Activated T-cell treated with anti-CD3 and anti-CD28 coated beads, Interleukin-2, amount 50 U/mL, for 1 hour (primary cell): ENCODE results near the gene SYNM.

ENCODE experiments used
- DNase-seq: peaks from one replicate; pipeline ENCODE4 v3.0.0-alpha.2; 2020

The SYNM gene

GRCh38 chr15:99143655-99144610 is 39.1 kb downstream of the SYNM start:
- no peak for DNase-seq

GRCh38 chr15:99145005-99145404 is 40.1 kb downstream of the SYNM start:
- DNase-seq = no peak

DNA sequence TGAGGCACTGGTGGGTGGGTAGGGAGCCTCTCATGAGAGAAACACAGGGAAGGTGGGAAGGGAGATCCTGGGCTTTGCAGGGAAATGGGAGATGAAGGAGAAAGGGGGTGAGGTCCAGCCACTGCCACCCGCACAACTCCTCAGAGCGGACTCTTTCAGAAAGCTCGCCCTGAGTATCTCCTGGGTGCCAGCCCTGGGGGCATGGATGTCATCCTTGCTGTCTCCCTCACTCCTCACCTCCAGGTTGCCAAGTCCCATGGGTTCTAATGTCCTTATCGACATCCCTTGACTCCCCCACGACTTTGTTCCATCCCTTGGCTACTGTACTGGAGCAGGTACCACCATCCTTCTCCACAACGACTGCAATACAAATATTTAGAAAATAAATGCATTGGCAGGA is 40.9 kb downstream of the SYNM start:
- no peak for DNase-seq

DNA sequence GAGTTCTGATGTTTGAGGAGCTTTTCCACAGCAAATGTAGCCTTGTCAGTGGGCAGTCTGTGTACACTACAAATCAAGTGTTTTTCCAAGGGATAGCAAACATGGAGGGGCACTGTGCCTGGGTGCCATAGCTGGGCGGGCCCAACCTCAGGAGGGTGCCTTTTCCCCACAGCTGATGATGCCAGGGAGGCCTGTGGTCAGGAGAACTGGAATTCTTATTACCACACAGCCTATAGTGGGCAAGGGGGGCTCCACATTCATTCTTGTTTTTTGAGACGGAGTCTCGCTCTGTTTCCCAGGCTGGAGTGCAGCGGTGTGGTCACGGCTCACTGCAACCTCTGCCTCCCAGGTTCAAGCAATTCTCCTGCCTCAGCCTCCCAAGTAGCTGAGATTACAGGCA is 41.8 kb downstream of the SYNM start:
- no peak for DNase-seq

DNA sequence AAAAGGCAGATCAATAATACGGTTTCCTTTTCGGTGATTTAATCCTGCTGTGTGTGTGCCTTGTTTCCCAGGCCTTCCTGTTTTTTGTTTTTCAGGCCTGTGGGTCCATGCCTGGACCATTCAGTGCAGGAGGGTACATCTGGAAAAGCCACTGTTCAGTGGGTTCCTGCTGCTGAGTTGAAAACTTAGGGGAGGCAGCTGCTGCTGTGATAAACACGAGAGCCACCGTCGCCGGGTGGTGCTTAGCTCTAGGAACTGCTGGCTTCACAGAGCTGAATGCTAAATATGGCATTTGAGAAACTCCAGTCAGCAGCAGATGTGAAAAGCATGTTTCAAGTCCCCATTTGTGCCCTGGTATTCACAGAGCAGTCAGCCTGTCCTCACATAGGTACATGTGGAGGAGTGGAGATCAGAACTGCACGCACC is 44.0 kb downstream of the SYNM start:
- no peak for DNase-seq

GRCh38 chr15:99149366-99149765 is 44.5 kb downstream of the SYNM start:
- DNase-seq = no peak

GRCh38 chr15:99151156-99151555 is 46.3 kb downstream of the SYNM start:
- no peak for DNase-seq

DNA sequence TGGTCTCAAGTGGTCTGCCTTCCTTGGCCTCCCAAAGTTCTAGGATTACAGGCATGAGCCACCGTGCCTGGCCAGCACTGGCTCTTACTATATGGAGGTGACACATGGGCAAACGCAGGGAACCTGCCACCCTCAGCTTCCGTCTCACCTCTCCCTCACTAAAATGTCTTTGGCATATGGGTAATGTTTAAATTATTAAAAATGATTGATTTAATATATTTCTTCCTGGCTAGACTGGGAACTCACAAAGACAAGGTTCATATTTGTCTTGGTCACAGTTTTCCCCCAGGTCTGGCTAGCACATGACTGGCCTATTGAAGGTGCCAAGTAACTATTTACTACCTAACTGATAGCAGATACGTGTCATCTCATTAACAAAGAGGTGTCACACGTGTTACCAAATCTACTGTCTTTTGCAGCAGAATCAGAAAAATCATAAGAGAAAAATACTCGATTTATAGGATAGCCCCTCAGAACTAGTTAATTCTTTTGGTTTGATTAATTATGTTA is 48.2 kb downstream of the SYNM start:
- no peak for DNase-seq

GRCh38 chr15:99154271-99154670 is 49.4 kb downstream of the SYNM start:
- no peak for DNase-seq

GRCh38 chr15:99155961-99156443 is 51.1 kb downstream of the SYNM start:
- DNase-seq = no peak

DNA sequence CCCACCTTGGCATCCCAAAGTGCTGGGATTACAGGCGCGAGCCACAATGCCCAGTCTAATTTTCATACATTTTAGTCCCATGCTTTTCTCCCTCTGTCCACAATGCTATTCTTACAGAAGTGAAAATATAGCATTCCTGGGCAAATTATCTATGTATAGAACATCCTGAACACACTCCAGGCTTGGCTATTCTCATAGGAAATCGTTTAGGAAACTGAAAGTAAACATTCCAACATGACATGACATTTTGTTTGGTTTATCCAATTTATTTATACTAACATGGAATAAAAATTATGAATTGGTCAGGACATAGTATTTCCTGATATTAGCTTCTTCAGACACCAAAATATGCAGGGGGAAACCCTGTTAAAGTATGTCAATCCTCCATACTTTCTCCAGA is 52.6 kb downstream of the SYNM start:
- no peak for DNase-seq

DNA sequence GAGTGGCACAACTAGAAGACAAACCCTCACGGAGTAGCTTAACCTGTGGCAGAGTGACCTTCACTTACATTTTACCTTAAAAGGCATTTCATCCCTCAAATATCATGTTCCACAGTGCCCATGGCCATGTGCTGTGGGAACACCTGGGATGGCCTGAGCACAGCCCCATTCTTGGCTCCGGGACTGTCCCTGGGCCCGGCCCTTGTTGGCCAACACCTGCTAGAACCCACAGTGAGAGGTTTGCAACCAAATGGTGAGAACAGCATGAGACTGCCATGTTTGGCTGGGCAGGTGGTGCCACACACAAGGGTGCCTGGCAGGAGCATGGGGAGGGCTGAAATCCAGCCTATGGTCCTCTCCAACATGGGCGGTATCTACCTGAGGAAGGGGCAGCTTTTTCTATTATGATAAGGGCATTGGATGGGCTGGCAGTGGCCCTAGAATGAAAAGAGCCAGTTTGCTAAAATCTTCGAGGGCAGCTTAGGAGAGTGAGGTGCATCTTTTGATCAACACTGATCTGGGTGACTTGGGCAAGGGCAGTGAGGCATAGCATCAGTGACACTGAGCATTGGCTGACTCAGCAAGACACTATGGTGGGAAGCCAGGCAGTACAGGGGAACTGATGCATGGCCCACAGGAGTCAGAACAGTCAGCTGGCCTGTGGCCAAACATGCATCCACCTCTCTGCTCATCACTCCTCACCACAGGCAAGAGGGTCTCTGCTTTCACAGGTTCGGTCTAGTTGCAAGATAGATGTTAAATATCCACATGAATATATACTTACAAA is 53.9 kb downstream of the SYNM start:
- DNase-seq = no peak

- DNase-seq = no peak
Observed at GRCh38 chr15:99163271-99164062, 58.6 kb downstream of the SYNM start.

DNA sequence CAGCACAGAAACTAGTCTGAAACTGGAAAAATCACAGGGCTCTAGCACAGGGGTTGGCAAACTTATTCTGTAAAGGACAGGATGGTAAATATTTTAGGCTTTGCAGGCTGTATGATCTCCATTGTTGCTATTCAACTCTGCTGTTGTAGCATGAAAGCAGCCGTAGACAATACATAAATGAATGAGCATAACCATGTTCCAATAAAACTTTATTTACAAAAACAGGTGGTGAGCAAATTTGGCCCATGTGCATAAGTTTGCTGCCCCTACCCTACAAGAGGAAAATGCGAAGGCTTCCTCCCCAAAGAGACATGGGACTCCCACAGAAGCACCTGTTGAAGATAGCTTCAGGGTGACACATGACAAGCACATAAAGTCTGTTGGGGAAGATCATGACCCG is 59.2 kb downstream of the SYNM start:
- DNase-seq = no peak

DNA sequence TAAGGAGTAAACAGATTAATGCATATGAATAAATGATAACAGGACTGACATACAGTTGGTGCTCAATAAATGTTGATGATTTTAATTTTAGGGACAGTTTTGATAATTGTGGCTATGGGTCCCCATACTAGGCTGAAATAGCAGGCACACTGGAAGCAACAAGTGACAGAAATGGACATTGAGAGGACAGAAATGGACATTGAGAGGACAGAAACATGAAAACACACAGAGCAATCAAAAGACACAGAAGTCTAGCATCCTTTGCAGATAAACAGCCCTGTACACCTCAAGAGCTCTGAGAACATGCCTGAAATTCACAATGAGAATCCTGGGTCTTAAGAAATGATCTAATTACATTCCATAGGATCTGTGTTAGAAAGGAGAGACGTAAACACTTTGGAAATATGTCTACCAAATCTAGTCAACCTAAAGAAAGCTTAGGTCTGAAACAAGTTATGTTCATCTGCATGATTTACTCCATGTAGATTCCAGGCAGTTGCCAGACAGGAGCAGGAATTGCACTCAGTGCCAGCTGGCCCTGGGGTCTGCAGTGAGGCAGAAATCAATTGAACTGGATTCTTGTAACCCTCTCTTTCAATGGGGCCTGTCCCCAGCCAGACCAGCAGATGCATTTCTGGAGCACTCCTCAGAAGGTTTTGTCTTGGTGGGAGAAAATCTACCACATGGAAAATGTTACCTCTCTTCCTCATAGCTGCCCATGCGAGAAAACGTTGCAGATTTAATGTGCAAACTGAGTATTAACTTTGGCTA is 60.3 kb downstream of the SYNM start:
- DNase-seq = no peak

- DNase-seq = no peak
Observed at GRCh38 chr15:99165956-99166689, 61.2 kb downstream of the SYNM start.

- no peak for DNase-seq
Observed at GRCh38 chr15:99167201-99167600, 62.3 kb downstream of the SYNM start.

- no peak for DNase-seq
Observed at GRCh38 chr15:99167640-99168039, 62.8 kb downstream of the SYNM start.

DNA sequence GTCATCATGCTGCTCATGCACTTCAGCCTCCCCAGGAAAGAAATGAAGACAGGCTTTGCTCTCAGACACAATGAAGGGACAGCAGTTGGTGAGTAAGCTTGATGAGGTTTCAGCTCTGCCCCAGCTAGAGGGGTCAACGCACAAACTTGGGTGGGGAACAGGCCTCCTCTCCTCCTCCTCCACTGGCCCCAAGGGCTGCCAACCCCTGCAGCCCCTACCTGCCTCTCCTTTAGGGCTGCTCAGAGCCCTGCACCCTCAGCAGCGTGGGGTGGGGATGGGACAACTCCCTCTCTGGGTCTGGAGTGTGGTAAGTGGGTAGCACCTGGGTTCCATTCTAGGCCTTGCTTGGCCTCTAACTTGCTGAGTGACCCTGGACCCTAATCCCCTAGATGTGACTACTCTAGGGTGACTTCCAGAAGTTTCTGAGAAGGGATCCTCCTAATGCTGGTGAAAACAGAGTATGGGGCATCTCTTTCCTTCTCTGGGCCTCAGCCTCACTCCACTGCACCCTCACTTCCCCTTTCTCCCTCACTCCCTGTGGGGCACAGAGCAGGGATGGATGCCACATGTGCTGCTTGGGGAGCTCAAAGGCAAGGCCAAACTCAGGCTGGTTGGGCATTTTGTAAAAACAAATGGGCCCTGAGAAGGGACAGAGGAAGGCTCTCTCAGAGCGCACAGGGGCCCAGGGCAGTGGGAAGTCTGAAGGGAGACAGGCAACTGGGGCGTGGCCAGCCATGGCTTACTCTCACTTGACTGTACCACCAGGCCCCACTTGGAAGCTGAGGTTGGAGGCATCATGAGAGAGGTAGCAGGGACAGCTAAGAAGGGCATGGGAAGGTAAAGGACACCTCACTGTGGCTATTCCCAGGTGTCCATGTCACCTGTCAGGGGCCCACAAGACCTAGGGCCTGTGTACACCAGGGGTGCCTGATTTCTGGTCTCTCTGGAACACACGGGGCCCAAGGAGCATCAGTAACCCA is 64.0 kb downstream of the SYNM start:
- no peak for DNase-seq

GRCh38 chr15:99169769-99170311 is 65.0 kb downstream of the SYNM start:
- DNase-seq = no peak
